HG03159 (cell line): ENCODE results near the gene FGGY.

Experiments used
- ATAC-seq: cut with Tn5 transposase; IDR thresholded peaks from one replicate; pipeline ENCODE4 v1.9.1; 2021; ENCODE audit warnings: mild to moderate bottlenecking, moderate library complexity; ENCODE audit not compliant: unreplicated experiment

Gene FGGY

DNA sequence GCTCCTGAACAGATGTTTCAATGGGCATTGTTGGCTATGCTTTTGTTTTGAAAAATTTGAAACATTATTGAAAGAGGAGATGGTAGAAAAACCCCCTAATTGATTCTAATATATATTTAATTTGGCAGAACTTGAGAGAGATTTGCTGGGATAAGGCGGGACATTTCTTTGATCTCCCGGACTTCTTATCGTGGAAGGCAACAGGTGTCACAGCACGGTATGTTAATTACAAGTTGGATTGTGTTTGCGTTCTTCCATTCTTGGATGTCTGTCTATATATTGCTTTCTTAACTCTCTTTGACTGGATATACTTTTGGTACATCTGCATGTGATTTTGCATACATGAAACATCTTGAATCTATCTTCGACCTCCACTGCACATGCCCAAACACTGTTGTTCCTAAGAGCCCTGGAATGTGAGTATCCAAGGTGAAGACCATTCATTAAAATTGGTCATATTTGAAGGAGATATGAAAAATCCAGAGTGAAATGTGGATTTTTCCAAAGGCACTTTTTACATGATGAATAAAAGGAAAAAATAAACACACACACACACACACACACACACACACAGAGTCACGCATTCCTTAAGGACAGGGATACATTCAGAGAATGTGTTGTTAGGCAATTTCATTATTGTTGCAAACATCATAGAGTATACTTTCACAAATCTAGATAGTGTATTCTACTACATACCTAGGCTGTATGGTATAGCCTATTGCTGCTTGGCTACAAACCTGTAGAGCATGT lies 81.9 kb downstream of the FGGY start:
- ATAC-seq, result no peak

DNA sequence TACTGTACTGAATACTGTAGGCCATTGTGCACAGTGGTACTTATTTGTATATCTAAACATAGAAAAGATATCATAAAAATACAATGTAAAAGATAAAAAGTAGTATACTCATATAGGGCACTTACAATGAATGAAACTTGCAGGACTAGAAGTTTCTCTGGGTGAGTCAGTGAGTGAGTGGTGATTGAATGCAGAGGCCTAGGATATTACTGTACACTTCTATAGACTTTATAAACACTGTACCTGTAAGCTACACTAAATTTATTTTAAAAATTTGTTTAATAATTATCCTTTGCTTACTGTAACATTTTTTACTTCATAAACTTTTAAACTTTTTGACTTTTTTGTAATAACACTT lies 82.5 kb downstream of the FGGY start:
- ATAC-seq, result no peak

- no peak for ATAC-seq
These were observed 87.1 kb downstream of the FGGY start for GRCh38 chr1:59383963-59384362.

DNA sequence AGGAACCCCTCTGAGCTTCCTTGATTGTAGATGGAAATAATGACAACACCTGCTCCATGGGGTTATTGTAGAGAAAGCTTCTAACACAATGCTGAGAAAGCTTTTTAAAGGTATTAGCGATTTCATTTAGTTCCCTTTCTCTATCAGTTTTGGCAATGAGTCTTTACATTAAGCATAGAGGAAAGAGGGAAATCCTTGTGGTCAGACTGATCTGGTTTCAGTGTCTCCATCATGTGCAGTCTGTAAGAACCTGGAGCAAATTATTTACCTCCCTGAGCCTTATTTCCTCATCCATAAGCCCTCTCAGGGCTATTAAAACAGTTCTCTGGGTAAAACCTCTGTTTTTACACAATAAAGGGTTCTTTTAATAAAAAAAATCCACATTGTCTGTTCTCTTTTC lies 87.5 kb downstream of the FGGY start:
- no peak for ATAC-seq

GRCh38 chr1:59388191-59388590 lies 91.3 kb downstream of the FGGY start:
- ATAC-seq, result no peak

- ATAC-seq, result no peak
These were observed 93.0 kb downstream of the FGGY start for GRCh38 chr1:59389847-59390246.

- no peak for ATAC-seq
These were observed 93.4 kb downstream of the FGGY start for GRCh38 chr1:59390307-59390706.

- peak; percentile 64 for ATAC-seq
These were observed 94.6 kb downstream of the FGGY start for GRCh38 chr1:59391212-59392179.

DNA sequence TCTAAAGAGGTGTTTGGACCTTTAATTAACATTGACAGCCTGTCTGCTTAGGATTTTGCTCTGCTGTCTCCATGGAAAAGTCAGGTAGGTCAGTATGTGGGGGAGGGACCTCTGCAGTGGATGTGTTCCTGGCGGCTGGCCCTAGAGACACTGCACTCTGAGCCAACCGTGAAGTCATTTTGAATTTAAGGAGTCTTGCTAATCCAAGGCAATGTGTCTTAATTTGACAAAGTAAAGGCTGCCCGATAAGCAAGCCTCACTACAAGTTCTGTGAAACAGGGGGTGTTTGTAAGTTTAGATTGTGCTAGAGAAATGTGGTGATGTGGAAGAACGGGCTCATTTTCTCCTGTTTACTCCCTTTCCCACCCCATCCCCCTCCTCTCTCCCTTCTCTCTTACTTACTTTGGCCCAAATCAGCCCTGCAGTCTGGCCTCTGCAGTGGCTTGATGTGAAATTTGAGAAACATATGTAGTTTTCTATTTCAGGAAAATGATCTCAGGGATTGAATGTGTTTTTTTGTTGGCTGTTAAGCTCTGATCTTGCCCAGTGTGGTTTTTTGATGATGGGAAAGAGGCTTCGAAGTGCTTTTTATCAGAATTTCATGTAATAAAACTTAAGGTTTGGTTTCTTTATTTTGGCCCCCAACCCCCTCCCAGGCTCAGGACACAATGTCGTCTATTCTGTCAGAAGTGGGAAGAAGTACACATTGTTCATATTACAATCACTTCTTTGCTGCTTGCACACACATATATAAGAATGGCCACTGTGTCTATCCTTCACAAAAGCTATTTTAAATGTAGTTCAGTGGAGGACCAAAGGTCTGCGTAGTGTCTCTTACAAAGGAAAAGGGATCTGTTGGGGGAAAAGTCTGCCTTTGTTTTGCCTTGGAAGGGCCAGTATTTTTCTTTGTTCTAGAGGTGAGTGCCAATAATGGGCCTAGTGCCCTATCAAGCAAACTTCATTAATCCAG lies 96.6 kb downstream of the FGGY start:
- ATAC-seq, result no peak

DNA sequence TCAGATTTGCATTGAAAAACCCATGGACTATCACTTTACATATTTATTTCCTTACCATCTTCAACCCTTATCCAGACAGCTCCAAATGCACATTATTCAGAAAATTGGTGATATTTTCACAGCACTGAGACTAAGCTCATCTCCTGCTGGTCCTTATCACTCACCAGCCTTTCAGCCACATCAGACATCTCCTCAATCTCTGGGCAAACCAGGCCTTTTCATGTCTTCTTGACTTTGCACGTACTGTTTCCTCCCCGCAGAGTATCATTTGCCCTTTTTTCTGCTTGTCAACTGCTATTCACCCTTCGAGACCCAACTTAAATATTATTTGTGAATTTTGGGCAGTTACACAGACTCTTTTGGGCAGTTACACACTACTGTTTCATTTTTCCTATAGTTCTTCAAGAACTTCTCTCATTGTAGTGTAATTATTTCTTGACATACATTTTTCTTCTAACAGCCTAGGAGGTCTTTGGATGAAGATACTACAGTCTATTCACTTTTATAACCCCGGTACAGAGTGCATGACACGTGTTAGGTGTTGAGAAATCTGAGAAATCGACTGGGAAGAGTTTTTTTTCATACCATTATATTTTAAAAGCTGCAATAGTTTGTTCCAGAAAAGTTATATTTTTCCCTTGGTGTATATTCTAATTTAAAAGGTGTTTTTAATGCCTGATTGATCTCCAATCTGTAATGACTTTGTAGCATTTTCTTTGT lies 98.0 kb downstream of the FGGY start:
- no peak for ATAC-seq

- no peak for ATAC-seq
These were observed 99.5 kb downstream of the FGGY start for GRCh38 chr1:59396387-59396786.

DNA sequence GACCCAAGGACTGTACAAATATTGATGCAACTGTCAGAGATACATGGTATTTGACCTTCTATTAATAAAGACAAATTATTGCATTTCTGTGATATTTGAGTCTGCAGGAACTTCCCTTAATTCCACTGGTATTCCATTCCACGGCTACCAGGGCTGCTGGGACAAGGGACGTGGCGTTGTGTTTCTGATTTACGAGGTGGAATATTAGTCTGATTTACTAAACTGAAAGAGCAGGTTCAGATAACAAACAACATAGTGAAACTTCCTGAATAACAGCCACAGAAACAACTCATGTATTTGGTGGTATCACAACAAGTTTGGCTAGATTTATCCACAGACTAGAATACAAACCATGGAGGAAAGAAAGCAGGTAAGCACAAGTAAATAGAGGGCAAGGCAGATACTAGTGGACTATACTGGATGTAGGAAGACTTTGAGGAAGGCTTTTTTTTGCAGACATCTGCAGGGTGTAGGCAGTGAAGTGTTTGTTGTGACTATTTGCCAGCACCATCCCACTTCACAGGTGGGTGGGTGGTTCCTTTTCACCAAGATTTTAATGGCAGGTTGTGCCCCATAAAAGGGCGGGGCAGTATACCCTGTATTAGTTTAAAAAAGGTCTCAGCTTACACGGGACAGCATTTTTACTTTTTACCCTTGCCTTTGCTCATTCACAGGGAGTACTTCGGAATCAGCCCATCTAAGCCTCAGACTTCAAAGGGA lies 100.4 kb downstream of the FGGY start:
- ATAC-seq, result no peak

GRCh38 chr1:59399642-59400041 lies 102.7 kb downstream of the FGGY start:
- ATAC-seq, result no peak

DNA sequence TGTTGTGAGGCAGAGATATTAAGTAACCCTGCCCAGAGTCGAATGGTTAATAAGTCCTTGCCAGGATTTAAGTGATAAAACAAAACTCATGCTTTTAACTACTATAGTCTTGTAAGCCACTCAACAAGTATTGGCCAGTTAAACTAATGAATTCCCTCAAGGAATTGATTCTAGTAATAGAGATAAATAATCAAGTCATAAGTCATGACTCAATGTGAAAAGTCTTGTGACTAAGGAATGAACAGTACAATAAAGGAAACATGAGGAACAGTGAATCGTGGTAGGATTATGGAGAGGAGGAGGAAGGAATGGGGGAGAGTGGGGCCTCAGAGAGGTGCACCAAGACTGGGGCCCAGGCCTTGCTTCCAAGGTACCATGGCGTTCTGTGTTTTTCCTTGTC lies 104.7 kb downstream of the FGGY start:
- no peak for ATAC-seq

DNA sequence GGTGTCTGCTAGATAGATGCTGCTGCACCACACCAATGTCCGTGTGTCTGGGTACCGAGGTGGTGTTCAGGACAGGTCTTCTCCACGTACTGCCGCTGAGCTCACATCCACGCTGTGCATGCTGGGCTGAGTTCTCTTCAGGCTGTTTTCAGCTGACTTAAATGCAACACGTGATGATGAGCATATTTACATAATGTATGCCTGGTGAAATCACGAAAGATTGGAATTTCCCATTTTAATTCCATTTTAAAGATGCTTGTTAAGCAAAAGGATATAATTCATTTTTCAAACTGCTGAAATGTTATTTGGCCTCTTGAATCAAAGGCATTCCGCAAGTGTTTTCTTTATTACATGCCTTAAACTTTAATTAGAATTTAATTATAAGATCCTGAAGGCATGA lies 107.9 kb downstream of the FGGY start:
- no peak for ATAC-seq

GRCh38 chr1:59406437-59407164 lies 109.7 kb downstream of the FGGY start:
- ATAC-seq, result no peak

GRCh38 chr1:59408608-59409240 lies 111.8 kb downstream of the FGGY start:
- ATAC-seq, result no peak

DNA sequence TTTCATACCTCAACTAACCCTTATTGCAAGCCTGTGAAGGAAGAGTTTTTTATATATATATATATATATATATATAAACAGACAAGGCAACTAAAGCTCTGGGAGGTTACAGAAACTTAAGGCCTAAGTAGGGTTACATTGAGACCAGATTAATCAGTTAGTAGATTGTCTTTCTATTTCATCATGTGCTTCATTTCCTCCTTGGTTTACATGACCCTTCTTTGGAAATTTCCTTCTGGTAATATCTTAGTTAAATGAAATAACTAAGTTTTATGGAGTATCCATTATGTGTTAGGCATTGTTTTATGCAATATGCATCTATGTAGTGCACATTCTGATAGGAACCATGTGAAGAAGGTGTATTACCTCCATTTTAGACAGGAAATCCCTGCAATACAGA lies 112.7 kb downstream of the FGGY start:
- no peak for ATAC-seq

- ATAC-seq, result no peak
These were observed 113.1 kb downstream of the FGGY start for GRCh38 chr1:59409986-59410385.
